MM.1S (cell line): Measurements from ENCODE around the gene SLC35B1.

ENCODE experiments used
- EZH2phosphoT487 ChIP-seq: fragments of 300-600 bp; sonication (generic); IDR thresholded peaks from 2 replicates; pipeline ENCODE4 v1.6.1; 2018; ENCODE audit warnings: antibody characterized with exemption, low read length
- TF ChIP-seq, protein P1 (sequence below): fragments of 300-600 bp; sonication (generic); IDR thresholded peaks from 2 replicates; pipeline ENCODE4 v1.5.1; 2016; ENCODE audit warnings: antibody characterized with exemption, low read length, mixed read lengths

DNA sequence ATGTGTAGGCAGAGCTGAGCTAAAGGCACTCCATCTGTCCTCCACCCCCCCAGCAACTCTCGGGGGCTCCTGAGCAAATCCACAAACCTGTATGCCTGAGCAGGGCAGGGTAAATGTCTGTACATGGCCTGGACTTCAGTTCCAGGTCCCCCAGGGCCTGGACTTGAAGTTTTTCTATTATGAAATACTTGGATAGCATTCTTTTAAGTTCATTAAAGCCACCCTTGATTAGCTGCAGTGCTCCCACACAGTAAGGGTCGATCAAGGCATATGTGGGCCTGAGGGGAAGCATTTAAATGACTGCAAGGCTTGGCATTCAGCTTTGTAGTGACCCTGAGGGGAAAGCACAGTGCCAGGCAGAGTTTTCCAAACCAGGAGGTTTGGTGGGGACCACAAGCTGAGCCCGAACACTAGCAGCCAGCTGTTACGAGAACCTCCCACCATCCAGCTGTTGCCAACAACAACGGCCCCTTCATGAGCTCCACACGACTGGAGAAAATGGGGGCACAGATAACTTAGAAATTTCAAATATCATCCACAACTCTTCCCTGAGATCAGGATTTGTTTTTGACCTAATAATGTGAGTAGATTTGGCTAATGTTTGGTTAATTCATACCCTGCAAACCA lies 49.5 kb upstream of the SLC35B1 start:
- TF ChIP-seq, protein P1, sequence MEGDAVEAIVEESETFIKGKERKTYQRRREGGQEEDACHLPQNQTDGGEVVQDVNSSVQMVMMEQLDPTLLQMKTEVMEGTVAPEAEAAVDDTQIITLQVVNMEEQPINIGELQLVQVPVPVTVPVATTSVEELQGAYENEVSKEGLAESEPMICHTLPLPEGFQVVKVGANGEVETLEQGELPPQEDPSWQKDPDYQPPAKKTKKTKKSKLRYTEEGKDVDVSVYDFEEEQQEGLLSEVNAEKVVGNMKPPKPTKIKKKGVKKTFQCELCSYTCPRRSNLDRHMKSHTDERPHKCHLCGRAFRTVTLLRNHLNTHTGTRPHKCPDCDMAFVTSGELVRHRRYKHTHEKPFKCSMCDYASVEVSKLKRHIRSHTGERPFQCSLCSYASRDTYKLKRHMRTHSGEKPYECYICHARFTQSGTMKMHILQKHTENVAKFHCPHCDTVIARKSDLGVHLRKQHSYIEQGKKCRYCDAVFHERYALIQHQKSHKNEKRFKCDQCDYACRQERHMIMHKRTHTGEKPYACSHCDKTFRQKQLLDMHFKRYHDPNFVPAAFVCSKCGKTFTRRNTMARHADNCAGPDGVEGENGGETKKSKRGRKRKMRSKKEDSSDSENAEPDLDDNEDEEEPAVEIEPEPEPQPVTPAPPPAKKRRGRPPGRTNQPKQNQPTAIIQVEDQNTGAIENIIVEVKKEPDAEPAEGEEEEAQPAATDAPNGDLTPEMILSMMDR: no peak
- no peak for TF ChIP-seq EZH2phosphoT487
